HG03280 (cell line): Measurements from ENCODE around the gene MBD4.
A peak's percentile ranks its signal among the peaks of the same experiment; 100 is the strongest.

Experiments used
- ATAC-seq: cut with Tn5 transposase; IDR thresholded peaks from one replicate; pipeline ENCODE4 v1.9.1; 2021; ENCODE audit warnings: mild to moderate bottlenecking, moderate library complexity; ENCODE audit not compliant: unreplicated experiment

MBD4 gene

DNA sequence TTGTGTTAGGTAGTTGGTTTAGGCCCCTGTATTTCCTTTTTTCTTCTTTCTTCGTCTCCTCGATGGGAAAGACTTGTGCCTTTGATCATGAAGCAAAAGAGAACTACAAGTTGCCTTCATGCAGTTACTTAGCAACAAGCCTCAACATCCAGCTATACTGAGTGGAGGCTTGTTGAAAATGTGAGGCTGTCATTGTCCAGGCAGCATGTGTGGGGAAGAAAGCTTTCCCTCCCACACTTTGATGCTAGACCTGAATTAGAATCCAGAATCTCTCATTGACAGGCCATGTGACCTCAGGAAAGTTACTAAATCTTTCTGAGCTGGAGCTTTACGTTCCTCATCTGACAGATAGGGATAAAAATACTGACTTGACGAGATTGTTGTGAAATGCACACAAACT lies 24.0 kb upstream of the MBD4 start:
- no peak for ATAC-seq

DNA sequence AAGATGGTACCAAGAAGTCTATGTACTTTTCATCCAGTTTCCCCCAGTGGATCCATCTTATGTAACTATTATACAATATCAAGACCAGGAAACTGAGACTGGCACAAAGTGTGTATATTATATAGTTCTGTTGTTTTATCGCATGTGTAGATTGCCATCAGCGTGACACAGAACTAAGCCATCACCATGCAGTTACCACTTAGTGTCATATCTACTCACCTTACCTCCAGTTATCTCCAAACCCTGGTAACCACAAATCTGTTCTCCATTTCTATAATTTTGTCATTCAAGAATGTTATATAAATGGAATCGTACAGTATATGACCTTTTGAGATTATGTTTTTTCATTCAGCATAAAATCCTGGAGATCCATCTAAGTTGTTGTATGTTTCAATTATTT lies 23.3 kb upstream of the MBD4 start:
- ATAC-seq: no peak

DNA sequence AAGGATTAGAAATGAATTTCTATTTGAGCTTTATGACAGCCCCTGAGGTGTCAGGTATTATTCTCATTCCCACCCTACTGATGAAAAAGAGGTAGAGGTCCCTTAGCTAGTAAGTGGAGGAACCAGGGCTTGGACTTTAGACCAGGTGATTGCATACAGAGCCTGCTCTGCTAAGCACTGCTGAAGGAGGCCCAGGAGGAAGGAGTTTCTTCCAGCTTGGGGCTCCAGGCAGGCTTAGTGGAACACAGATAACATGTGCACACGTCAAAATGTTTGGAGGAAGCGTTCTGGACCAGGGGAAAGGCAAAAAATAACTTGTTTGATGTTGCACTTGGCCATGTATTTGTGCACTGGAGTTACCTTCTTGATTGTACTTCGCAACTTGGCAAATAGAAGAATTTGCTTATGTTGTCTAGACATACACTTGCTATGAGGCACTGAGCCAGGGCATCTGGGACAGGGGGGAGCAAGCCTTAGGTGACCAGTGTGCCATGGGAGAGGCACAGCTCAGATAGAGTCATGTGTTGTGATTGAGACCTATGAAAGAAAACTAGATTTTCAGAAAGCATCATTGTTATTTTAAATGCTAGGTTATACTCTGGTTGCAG lies 22.7 kb upstream of the MBD4 start:
- no peak for ATAC-seq

DNA sequence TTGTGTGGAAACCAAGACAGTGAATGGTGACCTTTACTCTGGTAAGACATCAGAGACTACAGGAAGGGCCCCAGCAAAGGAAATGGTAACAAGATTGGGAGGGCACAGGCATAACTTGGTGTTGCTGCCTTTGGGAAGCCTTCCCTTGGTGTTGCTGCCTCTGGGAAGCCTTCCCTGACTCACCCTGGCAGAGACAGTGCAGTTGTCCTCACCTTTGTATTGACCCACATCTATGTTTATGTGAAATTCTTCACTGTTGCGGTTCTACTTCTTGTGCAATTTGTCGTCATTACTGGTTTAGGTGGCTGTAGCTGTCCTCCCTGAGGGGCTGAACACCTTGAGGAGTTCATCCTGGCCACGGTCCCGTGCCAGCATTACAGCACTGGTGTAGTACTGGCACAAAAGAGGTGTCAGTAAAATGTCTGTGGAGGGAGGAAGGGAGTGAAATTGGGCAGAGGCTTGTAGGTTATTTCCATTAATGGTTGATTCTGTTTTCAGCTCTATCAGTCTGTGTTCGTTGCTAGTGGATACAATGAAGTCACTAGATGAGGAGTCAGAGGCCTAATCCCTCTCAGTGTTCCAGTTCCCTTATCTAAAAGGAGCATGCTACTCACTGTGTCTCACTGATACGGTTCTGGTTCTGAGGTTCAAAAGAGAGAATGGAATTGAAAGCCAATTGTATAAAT lies 21.9 kb upstream of the MBD4 start:
- no peak for ATAC-seq

DNA sequence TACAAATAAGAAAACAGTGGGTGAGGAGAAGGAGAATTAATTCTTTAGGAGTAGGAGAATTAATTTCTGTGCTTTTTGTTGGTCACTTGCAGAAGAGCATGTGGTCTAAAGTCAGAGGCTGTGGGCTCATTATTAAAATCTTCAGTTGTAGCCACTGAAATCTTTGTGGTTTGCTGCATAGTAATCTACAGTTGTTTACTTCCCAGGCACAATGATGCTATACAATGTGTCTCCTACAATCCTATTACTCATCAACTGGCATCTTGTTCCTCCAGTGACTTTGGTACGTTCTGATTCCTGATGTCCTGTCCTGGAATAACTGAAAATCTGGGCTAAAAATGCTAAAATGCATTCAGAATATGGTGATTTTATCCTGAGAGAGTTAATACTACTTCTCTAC lies 21.3 kb upstream of the MBD4 start:
- ATAC-seq: no peak

DNA sequence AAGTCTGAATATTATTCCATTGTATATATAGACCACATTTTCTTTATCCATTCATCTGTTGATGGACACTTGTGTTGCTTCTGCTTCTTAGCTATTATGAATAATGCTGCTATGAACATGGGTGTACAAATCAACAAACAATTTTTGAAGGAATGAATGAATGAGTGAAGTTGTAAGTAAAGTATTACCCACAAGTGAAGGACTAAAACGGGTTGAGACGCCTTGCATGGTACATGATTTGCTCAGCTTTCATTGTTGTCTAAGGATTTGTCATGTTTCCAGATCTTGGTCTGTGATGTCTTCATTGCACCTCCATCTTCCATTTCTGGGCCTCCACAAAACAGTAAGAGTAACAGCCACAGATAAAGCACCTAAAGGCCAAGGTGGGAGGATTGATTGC lies 20.8 kb upstream of the MBD4 start:
- ATAC-seq: no peak

DNA sequence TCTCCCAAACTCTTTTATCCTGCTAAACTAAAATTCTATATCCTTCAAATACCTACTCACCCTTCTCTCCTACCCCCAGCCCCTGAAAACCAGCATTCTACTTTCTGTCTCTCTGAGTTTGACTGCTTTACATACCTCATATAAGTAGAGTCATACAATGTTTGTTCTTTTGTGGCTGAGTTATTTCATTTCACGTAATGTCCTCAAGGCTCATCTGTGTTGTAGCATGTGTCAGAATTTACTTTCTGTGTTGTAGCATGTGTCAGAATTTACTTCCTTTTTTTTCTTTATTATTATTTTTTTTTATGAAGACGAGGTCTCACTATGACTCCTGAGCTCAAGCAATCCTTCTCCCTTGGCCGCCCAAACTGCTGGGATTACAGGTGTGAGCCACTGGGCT lies 20.4 kb upstream of the MBD4 start:
- ATAC-seq: peak; percentile 52

DNA sequence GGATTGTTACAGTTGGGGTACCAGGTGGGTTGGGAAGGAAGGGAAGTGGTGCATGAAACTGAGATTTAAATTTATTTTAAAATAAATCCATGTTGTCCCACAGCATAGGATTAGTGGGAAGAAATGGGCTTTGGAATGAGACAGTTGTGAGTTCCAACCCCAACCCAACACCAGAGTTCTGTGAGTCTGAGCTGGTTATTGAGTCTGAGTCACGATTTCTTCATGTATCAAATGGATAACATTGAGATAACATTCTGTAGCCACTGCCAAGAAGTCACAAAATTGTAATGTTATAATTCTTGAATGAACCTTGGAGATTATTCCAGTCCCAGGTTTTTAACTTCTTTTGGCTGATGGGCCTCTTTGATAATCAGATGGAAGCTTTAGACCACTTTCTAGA lies 14.0 kb upstream of the MBD4 start:
- no peak for ATAC-seq

DNA sequence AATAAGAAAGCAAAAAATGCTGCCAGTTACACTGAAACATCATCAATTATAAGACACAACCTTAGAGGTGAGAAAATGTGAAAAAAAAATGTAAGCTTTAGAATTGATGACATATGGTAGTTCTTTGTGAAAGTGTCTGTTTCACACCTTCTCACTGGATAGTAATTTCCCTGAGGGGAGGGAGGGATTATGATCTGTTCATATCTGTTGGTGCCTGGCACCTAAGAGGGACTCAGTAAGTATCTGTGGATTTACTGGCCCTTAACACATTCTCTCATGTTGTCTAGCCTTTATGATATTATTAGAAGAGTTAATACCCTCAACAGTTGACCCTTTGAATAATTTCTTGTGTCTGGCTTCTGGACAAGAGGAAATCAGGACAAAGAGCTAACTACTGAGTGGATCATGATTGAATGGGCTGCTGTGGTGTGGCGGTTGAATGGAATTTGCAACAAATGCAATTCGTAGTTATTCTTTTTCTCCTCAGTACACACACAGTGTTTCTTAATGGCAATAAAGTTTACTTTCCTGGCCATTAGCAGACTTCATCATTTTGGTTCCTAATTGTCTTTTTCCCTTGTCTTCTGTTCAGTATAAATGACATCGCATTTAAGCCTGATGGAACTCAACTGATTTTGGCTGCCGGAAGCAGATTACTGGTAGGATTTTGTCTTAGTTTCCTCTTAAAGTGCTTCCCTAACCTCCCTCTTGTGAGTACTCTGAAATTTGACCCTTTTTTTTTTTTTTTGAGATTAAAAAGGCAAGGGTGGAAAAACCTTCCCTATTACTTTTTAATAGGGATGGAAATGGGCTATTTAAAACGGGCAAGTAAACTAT lies 9.7 kb upstream of the MBD4 start:
- no peak for ATAC-seq

DNA sequence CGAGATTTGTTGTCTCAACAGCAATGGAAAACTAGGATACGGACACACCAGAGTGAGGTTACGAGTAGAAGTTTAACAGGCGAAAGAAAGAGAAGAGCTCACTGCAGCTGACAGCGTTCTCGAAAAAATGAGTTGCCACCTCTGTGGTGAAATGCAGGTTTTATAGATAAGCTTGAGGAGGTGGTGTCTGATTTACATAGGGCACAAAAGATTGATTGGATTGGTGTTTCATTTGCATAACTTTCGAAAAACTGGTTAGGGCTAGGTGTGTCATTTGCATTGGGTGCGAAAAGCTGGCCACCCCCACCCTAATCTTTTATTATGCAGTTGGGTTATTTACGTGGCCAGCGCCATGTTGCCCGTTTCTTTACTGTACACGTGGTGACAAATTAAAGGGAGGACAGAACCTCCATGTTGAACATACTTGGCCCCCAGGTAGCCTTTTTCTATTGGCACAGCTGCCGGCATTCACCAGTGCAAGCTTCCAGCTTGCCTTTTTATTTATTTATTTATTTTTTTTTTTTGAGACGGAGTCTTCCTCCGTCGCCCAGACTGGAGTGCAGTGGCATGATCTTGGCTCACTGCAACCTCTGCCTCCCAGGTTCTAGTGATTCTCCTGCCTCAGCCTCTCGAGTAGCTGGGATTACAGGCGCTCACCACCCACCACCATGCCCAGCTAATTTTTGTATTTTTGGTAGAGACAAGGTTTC lies 8.6 kb upstream of the MBD4 start:
- no peak for ATAC-seq

DNA sequence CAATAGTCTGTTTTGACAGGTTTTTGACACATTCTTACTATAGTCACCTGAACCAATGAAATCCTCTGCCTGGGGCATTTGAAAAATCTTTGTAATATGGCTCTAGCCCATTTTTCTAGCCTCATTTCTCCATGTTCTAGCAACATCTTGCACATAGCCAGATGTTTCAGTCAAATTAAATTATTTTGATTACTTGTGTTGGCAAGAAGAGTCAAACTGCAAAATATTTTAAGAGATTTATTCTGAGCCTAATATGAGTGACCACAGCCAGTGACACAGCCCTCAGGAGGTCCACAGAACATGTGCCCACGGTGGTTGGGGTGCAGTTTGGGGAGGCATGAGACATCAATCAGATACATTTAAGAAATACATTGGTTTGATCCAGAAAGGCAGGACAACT lies 7.2 kb upstream of the MBD4 start:
- ATAC-seq: no peak

DNA sequence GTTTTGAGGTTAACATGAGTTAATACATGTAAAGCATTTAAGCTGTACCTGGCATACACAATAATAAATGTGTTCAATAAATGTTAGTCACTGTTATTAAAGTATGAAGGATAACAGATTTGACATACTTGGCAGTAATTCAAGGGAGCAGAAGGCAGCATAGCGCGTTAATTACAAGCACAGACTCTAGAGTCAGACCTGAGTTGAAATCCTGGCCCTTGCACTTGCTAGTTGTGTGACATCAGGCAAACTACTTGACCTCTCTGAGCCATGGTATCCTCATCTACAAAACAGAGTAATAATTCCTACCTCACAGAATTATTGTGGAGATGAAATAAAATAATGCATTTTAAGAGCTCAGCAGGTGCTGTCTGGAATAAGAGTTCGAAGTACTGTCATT lies 5.7 kb upstream of the MBD4 start:
- ATAC-seq: no peak

DNA sequence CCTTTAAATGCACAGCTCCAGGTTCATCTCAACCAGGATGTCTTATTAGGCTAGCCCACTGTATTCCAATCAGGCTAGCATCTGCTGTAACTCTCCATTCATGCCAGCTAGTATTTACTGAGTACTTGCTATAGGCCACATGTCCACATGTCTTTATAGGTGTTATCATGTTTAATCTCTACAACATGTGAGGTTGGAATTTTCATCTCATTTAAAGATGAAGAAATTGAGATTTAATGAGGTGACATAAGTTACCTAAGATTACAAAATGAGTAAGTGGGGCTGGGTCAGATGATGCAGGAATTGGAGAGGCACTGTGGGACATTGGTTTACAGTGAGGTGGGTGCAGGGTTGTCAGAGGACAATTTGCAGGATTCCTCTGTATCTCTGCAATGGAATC lies 3.2 kb upstream of the MBD4 start:
- ATAC-seq: no peak

DNA sequence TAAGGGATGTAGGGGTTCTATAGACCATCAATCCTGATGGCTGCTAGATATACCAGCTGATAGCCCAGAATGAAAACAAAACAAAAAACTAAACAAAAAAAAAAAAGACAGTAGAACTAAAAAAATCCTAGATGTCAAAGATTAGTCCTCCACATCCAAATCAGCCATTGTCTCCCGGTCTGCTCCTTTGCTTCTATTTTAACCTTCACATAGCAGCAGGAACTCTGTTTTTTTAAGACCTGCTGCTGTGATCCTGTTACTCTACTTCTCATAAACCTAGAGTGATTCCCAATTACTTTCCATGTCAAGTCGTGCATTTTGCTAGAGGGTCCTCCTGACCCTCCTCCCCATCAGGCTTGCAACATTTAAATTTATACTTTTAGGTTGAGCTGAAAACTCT lies 2.7 kb upstream of the MBD4 start:
- no peak for ATAC-seq

DNA sequence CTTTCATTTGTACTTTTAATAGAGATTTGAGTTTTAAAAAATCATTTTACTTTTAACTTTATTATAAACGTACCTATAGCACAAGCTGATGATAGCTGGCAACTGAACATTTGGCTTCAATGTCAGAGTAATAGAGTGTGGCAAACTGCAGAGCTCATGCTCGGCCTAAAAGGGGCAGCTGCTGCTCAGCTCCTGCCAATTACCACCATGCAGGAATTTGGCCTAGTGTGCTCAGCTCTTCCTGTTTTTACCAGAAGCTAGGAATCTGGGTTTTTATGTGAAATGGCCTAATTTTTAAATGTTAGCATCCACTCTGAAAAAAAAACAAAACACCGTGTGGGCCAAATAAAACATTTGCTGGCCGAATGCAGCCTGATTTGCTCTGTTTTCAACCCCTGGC lies 2.0 kb upstream of the MBD4 start:
- ATAC-seq: no peak

DNA sequence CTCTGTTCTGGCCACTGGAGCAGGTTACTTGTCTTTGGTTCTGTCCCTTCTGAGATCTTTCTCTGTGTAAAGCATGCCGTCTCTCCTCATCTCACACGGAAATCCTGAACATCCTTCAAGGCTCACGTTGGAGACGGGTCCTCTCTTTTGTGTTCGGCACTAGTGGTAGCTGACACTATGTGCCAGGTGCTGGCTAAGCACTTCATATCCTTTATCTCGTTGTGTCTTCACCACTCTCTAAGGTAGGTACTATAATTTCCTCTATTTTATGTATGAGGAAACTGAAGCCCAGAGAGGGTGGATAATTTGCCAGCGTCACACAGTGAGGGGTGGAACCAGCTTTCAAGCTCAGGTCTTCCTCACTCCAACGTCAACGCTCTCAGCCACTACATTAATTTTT lies 1.5 kb upstream of the MBD4 start:
- no peak for ATAC-seq

DNA sequence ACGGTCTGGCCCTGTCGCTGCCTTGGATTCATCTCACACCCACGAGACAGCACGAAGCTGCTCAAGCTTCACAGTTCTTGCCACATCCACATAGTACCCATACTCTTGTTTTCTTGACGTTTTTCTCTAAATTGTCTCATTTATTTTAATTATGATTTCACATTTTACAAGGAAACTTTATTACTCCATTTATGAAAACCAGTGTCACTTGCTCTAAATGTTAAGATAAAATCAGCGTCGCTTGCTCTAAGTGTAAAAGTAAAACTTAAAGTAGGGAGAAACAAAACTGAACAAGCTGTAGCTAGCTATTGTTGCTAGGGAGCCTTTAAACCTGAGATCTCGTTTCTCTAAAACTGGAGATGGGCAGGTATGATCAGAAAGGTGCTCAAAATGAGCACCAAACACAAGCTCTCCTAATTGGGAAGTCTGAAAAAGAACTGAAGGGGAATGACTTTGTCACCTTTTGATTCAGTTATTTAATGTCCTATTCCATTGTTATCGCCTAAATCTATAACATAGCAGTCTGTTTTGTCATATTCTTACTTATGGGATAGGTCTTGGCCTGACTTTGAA lies 956 bp upstream of the MBD4 start:
- no peak for ATAC-seq

DNA sequence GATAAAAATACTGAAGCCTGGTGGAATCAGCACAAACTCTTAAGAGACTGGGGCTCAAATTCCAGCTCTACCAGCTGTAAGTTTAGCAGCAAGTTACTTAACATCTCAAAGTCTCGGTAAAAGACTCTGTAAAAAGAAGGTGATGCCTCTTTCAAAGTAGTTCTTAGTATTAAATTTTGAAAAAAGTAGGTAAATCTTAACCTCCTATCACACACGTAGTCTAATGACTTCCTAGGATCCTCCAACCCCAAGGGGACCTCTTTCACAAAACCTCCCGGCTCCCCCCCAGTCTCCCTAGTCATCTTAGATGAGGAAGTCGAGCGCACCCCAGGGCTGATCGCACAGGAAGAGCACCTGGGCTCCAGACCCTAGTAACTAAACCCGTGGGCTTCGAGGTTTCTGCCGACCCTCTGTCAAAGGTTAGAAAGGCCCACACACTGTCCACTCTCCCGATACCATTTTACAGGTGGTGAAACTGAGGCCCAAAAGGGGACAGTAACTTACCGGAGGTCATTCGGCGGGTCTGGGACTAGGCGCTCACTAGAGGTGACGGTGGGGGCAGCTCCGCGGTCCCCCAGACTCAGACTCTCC lies 427 bp downstream of the MBD4 start:
- ATAC-seq: peak; percentile 12

DNA sequence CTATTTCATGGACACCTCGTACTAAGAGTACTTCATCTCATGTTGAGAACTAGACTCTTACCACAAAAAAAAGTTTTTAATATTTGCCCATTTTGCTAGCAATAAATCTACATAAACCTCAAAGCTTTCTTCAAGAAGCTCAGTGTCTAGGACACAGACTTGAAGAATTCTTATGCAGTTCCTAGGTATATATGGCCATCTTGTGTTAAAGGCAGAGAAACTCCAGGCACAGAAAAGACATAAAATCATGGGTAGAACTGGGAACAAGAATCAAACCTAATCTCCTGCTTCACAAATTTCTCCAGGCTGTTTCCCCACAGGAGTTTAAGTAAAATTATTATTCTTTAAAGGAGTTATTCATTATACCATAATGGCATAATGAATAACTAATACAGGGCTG lies 4.4 kb downstream of the MBD4 start:
- no peak for ATAC-seq

DNA sequence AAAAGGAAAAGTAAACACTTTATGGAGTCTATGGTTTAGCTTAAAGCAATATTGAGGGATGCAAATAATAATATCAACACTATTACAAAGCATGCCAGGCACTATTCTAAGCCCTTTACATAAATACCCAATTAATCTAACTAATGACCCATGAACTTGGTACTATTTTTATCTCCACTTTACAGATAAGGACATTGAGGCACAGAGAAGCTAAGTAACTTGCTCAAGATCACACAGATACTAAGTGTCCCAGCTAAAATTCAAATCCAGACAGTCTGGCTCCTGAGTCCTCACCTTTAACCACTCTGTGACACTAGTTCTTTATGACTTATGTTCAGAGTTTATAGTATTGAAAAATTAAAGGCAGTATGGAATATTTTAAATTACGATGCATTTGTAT lies 5.6 kb downstream of the MBD4 start:
- ATAC-seq: no peak

DNA sequence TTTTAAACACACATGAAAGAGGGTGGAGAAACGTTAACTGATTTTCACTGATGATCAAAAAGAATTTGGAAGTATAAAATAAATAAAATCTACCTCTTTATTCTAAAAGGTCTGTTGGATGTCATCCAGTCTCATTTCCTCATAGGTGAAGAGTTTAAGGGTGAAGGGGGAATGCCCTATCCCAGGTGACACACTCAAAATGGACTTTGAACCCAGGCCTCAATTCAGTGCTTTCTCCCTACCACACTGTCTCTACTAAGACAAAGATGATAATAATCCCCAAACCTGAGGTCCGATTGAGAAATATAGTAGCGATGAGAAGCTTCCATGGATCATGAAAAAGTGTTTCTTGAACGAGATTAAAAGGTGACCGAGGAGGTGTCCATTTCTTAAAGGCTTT lies 6.2 kb downstream of the MBD4 start:
- no peak for ATAC-seq
